Neural cell (in vitro differentiated cells): ENCODE results near the gene KRTAP1-4.

ENCODE experiments used
- CTCF ChIP-seq: fragments of 450-650 bp; IDR thresholded peaks from 2 replicates; pipeline ENCODE4 v1.5.1; 2014; ENCODE audit warnings: antibody characterized with exemption, mild to moderate bottlenecking, moderate library complexity; ENCODE audit not compliant: poor library complexity, severe bottlenecking
- MXI1 ChIP-seq: fragments of 450-650 bp; conservative IDR thresholded peaks from 2 replicates; pipeline ENCODE4 v1.6.1; 2014; ENCODE audit warnings: antibody characterized with exemption, mild to moderate bottlenecking; ENCODE audit not compliant: poor library complexity, severe bottlenecking
- POLR2AphosphoS5 ChIP-seq: IDR thresholded peaks from 2 replicates; pipeline ENCODE4 v1.6.1; 2012
- RAD21 ChIP-seq: fragments of 450-650 bp; conservative IDR thresholded peaks from 2 replicates; pipeline ENCODE4 v1.6.1; 2014; ENCODE audit warnings: antibody characterized with exemption, mild to moderate bottlenecking, moderate library complexity

GRCh38 chr17:41024697-41025096 is 5.3 kb downstream of the KRTAP1-4 start:
- TF ChIP-seq CTCF (no peak), RAD21 (no peak), POLR2AphosphoS5 (no peak), MXI1 (no peak)
